CD4-positive, CD25-positive, alpha-beta regulatory T cell (primary cell): Measurements from ENCODE around the gene EPHX1. TPM values are rescaled to one million over a fixed set of nuclear protein-coding genes. Genes with fewer than 3 reads are reported as not detected.
A peak's percentile ranks its signal among the peaks of the same experiment; 100 is the strongest.

ENCODE experiments used
- ATAC-seq, 2 donors: fragments of 150-1000 bp; cut with Tn5 transposase; one replicate each; pipeline ENCODE4 v1.10.0; 2021; ENCODE audit warnings: low read depth in 2 of 2, moderate number of reproducible peaks in 2 of 2, moderate library complexity in 1 of 2
- DNase-seq, 3 donors: peaks; one replicate each; pipeline versions ENCODE4 v3.0.0 to v3.0.0-alpha.2; 2012 to 2022; ENCODE audit warnings: mixed read lengths in 1 of 3
- H3K27ac ChIP-seq: one replicate; pipeline ENCODE4 v1.7.0; 2013; ENCODE audit warnings: mild to moderate bottlenecking, low read length; ENCODE audit not compliant: insufficient read depth, poor library complexity, severe bottlenecking
- H3K27me3 ChIP-seq: one replicate; pipeline ENCODE4 v1.7.0; 2013; ENCODE audit warnings: low read length; ENCODE audit not compliant: control insufficient read depth, insufficient read depth
- H3K36me3 ChIP-seq: one replicate; pipeline ENCODE4 v1.7.0; 2013; ENCODE audit warnings: mild to moderate bottlenecking, low read length, moderate library complexity; ENCODE audit not compliant: control insufficient read depth, insufficient read depth
- H3K4me1 ChIP-seq: 2 replicates; pipeline ENCODE4 v1.7.0; 2013; ENCODE audit warnings: mild to moderate bottlenecking, low read length; ENCODE audit not compliant: insufficient read depth, control insufficient read depth, poor library complexity, severe bottlenecking
- H3K4me3 ChIP-seq: one replicate; pipeline ENCODE4 v1.7.0; 2013; ENCODE audit warnings: low read depth, mild to moderate bottlenecking, low read length, moderate library complexity
- H3K9me3 ChIP-seq, 2 experiments: 1 replicate in 1 of 2; 2 replicates in 1 of 2; pipeline ENCODE4 v1.7.0; 2013; ENCODE audit warnings: low read length in 2 of 2, mild to moderate bottlenecking in 1 of 2, moderate library complexity in 1 of 2; ENCODE audit not compliant: control insufficient read depth in 2 of 2
- H3K27ac Mint-ChIP-seq, 3 donors: one replicate each; pipeline ENCODE4 v1.8.0; 2020 to 2022; ENCODE audit warnings: mild to moderate bottlenecking in 3 of 3, mixed read lengths in 3 of 3, moderate library complexity in 2 of 3
- H3K27me3 Mint-ChIP-seq: one replicate; pipeline ENCODE4 v1.8.0; 2022; ENCODE audit warnings: mild to moderate bottlenecking, mixed read lengths
- H3K36me3 Mint-ChIP-seq: one replicate; pipeline ENCODE4 v1.8.0; 2020; ENCODE audit warnings: mixed read lengths
- H3K4me1 Mint-ChIP-seq, 4 donors: one replicate each; pipeline ENCODE4 v1.8.0; 2020 to 2022; ENCODE audit warnings: mixed read lengths in 4 of 4, mild to moderate bottlenecking in 1 of 4
- H3K4me3 Mint-ChIP-seq, 4 donors: one replicate each; pipeline ENCODE4 v1.8.0; 2020 to 2022; ENCODE audit warnings: mild to moderate bottlenecking in 4 of 4, mixed read lengths in 4 of 4, moderate library complexity in 3 of 4
- H3K9me3 Mint-ChIP-seq, 7 donors: one replicate each; pipeline ENCODE4 v1.8.0; 2020 to 2022; ENCODE audit warnings: mixed read lengths in 7 of 7, mild to moderate bottlenecking in 3 of 7, moderate library complexity in 2 of 7
- polyA plus RNA-seq, 4 donors: library from polyadenylated mRNA; unstranded; fragments of 300-500 nt; fragmentation: Illumina TruSeq; gene quantifications; one replicate each; pipeline ENCODE4 v1.2.3, GENCODE V29; 2021
- total RNA-seq: library from RNA; stranded (reverse); gene quantifications from one replicate; pipeline ENCODE4 v1.2.3, GENCODE V29; 2022

EPHX1 gene
- total and polyA plus RNA-seq, 5 donors from 2014 or later, result 0.11 to 0.62 (median 0.45) TPM; not detected in 1

DNA sequence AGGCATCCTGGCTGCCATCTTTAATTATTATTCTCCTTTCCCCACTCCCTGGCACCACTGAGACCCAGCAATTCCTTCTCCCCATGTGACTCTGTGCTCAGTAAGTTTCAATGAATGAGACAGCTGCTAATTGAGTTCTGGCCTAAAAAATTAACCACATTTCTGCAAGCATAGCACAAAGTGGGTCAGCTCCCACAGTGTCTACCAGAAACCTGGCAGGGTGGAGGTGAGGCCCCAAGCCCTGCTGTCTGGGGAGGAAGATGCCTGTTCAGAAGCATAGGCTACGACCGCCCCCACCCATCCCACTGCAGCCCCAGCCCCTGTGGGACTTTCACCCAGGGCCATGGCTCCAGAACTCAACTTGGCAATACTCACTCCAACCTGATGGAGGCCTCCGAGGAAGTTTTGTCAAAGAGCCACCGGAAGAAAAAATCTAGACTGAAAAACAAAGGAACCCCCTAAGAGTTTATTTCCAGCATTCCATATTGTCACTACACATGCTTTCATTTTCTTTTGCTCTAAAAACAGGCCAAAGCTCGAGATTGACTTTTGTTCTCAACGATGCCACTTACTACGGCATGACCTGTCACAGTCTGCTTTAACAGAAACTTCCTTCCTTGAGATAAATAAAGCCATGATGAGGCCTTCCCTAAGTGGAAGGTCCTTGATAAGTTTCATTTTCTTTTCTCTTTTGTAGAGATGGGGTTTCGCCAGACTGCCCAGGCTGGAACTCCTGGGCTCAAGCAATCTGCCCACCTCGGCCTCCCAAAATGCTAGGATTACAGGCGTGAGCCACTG is 45.8 kb downstream of the EPHX1 start:
- no peaks in the 10 kb centered on the region for H3K27me3 ChIP-seq
- peaks cover 93% of the 10 kb centered on the region for H3K36me3 ChIP-seq
- no peaks in the 10 kb centered on the region for H3K27me3 Mint-ChIP-seq
- H3K9me3 Mint-ChIP-seq, result peaks cover 0 to 1% (median 0%) of the 10 kb centered on the region in 7 donors
- peak overlapping the region; percentile 32 to 86 (median 42) for H3K27ac Mint-ChIP-seq
- no peak overlapping the region for H3K4me3 ChIP-seq
- DNase-seq, result no peak
- peak overlapping the region; percentile 18 for H3K27ac ChIP-seq
- H3K4me1 ChIP-seq, result peaks cover 3% of the 10 kb centered on the region
- no peak for ATAC-seq
- H3K4me1 Mint-ChIP-seq, result peaks cover 4 to 28% (median 22%) of the 10 kb centered on the region in 4 donors
- no peaks in the 10 kb centered on the region for H3K9me3 ChIP-seq
- H3K4me3 Mint-ChIP-seq, result peak overlapping the region in 1 of 4 donors; percentile 69
- H3K36me3 Mint-ChIP-seq, result peaks cover 53% of the 10 kb centered on the region

- Mint-ChIP-seq H3K4me3 (no peak overlapping the region), H3K4me1 (peaks cover 4 to 23% (median 16%) of the 10 kb centered on the region in 4 donors), H3K36me3 (peaks cover 46% of the 10 kb centered on the region), H3K27ac (no peak overlapping the region), H3K9me3 (peaks cover 0 to 1% (median 0%) of the 10 kb centered on the region in 7 donors), H3K27me3 (no peaks in the 10 kb centered on the region)
- Histone ChIP-seq H3K9me3 (no peaks in the 10 kb centered on the region), H3K4me1 (peaks cover 3% of the 10 kb centered on the region), H3K36me3 (peaks cover 94% of the 10 kb centered on the region), H3K27ac (no peak overlapping the region), H3K27me3 (no peaks in the 10 kb centered on the region), H3K4me3 (no peak overlapping the region)
- ATAC-seq (no peak), DNase-seq (no peak)
Measured at GRCh38 chr1:225857256-225857655, 47.3 kb downstream of the EPHX1 start.

- no peak for DNase-seq
- Mint-ChIP-seq H3K36me3 (peaks cover 36% of the 10 kb centered on the region), H3K4me3 (no peak overlapping the region), H3K27me3 (no peaks in the 10 kb centered on the region), H3K27ac (peak overlapping the region in 1 of 3 donors; percentile 52), H3K9me3 (peaks cover 0 to 1% (median 0%) of the 10 kb centered on the region in 7 donors), H3K4me1 (peaks cover 4 to 23% (median 14%) of the 10 kb centered on the region in 4 donors)
- Histone ChIP-seq H3K4me1 (peaks cover 3% of the 10 kb centered on the region), H3K27me3 (no peaks in the 10 kb centered on the region), H3K27ac (no peak overlapping the region), H3K4me3 (no peak overlapping the region), H3K9me3 (no peaks in the 10 kb centered on the region), H3K36me3 (peaks cover 92% of the 10 kb centered on the region)
- ATAC-seq, result no peak
Measured at GRCh38 chr1:225859151-225859550, 49.2 kb downstream of the EPHX1 start.

DNA sequence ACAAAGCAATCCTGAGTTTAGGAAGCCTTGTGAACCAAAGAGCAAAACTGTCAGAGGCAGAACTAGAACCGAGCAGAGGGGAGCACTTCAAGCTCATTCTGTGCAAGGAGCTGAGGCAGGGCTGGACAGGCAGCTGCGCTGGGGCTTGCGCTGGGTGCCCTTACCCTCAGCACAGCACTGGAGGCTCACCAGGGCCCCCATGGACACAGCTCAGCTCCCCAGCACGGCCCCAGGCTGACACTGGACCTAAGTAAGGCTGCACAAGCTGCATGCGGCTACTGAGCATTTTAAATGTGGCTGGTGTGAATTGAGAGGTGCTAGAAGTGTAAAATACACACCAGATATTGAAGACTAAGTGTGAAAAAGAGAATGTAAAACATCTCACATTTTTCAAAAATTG is 50.2 kb downstream of the EPHX1 start:
- H3K27ac ChIP-seq, result no peak overlapping the region
- peaks cover 30% of the 10 kb centered on the region for H3K36me3 Mint-ChIP-seq
- H3K9me3 Mint-ChIP-seq, result no peaks in the 10 kb centered on the region
- no peak for ATAC-seq
- H3K27me3 Mint-ChIP-seq, result no peaks in the 10 kb centered on the region
- no peak overlapping the region for H3K4me3 ChIP-seq
- no peaks in the 10 kb centered on the region for H3K9me3 ChIP-seq
- H3K27ac Mint-ChIP-seq, result peak overlapping the region in 1 of 3 donors; percentile 15
- H3K4me1 ChIP-seq, result peaks cover 3% of the 10 kb centered on the region
- H3K4me3 Mint-ChIP-seq, result no peak overlapping the region
- H3K36me3 ChIP-seq, result peaks cover 92% of the 10 kb centered on the region
- peaks cover 0 to 28% (median 13%) of the 10 kb centered on the region in 4 donors for H3K4me1 Mint-ChIP-seq
- DNase-seq, result no peak
- H3K27me3 ChIP-seq, result no peaks in the 10 kb centered on the region

- Mint-ChIP-seq H3K4me3 (no peak overlapping the region), H3K27ac (peak overlapping the region in 1 of 3 donors; percentile 75), H3K36me3 (peaks cover 30% of the 10 kb centered on the region), H3K9me3 (no peaks in the 10 kb centered on the region), H3K4me1 (peaks cover under 1 to 32% (median 17%) of the 10 kb centered on the region in 4 donors), H3K27me3 (no peaks in the 10 kb centered on the region)
- Histone ChIP-seq H3K4me1 (peaks cover 12% of the 10 kb centered on the region), H3K36me3 (peaks cover 92% of the 10 kb centered on the region), H3K4me3 (no peak overlapping the region), H3K27ac (no peak overlapping the region), H3K27me3 (no peaks in the 10 kb centered on the region), H3K9me3 (no peaks in the 10 kb centered on the region)
- DNase-seq, result no peak
- ATAC-seq, result no peak
Measured at GRCh38 chr1:225860876-225861441, 51.0 kb downstream of the EPHX1 start.

GRCh38 chr1:225861834-225862580 is 52.1 kb downstream of the EPHX1 start:
- Histone ChIP-seq H3K9me3 (no peaks in the 10 kb centered on the region), H3K36me3 (peaks cover 92% of the 10 kb centered on the region), H3K27ac (no peak overlapping the region), H3K4me3 (no peak overlapping the region), H3K4me1 (peaks cover 19% of the 10 kb centered on the region), H3K27me3 (no peaks in the 10 kb centered on the region)
- H3K4me1 Mint-ChIP-seq, result peaks cover 5 to 41% (median 25%) of the 10 kb centered on the region in 4 donors
- H3K4me3 Mint-ChIP-seq, result no peak overlapping the region
- ATAC-seq (no peak), DNase-seq (no peak)
- peaks cover 35% of the 10 kb centered on the region for H3K36me3 Mint-ChIP-seq
- no peaks in the 10 kb centered on the region for H3K9me3 Mint-ChIP-seq
- H3K27me3 Mint-ChIP-seq, result no peaks in the 10 kb centered on the region
- H3K27ac Mint-ChIP-seq, result no peak overlapping the region

- Histone ChIP-seq H3K36me3 (peaks cover 93% of the 10 kb centered on the region), H3K27me3 (no peaks in the 10 kb centered on the region), H3K4me1 (peaks cover 25% of the 10 kb centered on the region), H3K9me3 (no peaks in the 10 kb centered on the region), H3K4me3 (no peak overlapping the region), H3K27ac (no peak overlapping the region)
- no peaks in the 10 kb centered on the region for H3K27me3 Mint-ChIP-seq
- H3K4me3 Mint-ChIP-seq, result no peak overlapping the region
- no peaks in the 10 kb centered on the region for H3K9me3 Mint-ChIP-seq
- no peak for ATAC-seq
- peaks cover 36% of the 10 kb centered on the region for H3K36me3 Mint-ChIP-seq
- peaks cover 5 to 44% (median 28%) of the 10 kb centered on the region in 4 donors for H3K4me1 Mint-ChIP-seq
- no peak for DNase-seq
- no peak overlapping the region for H3K27ac Mint-ChIP-seq
Measured at GRCh38 chr1:225862581-225862950, 52.6 kb downstream of the EPHX1 start.
